ENCODE results near the gene GOSR2.
A peak's percentile ranks its signal among the peaks of the same experiment; 100 is the strongest.

Gene GOSR2

DNA sequence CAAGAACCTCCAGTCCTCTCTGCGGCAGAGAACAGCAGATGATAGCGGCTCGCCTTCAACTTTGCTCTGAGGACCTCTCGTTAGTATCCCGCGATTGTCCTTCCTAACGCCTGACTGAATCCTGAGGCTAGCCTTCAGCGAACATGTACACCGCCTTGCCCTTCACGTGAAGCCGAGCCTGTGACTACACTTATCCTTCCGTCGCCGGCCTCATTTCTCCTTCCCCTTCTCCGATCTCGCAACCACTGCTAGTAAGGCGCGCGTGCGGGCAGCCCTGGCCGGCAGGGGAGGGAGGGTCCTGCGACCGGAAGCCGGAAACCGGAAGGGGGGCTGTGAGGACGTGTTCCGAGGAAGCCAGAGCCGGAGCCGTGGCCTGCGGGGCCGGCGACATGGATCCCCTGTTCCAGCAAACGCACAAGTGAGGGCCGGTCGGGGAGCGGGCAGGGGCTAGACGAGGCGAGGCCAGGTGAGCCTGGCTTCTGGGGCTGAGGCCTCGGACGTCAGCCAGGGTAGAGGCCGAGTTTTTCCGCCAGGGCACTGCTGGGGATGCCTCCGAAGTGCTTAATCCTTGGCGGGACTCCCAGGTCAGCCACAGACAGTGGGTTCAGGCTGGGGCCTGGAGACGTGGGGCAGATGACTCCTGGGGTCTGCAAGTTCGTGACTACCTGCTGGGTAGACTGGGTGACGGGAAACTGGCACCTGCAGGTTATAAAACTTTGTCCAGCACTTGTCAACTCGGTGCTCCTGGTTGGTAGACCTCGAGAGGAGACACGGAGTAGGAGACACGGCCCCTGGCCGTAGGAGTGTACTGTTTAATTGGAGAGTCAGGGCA, at the start of gene GOSR2:
GOSR2 (plus strand) TSS at position 357 of the 832 bp plus-strand sequence; CDS start at position 390, 33 bp downstream.
- DNase-seq (ENCODE audit: low spot score), result peak; percentile 92
- TF ChIP-seq, protein P1, sequence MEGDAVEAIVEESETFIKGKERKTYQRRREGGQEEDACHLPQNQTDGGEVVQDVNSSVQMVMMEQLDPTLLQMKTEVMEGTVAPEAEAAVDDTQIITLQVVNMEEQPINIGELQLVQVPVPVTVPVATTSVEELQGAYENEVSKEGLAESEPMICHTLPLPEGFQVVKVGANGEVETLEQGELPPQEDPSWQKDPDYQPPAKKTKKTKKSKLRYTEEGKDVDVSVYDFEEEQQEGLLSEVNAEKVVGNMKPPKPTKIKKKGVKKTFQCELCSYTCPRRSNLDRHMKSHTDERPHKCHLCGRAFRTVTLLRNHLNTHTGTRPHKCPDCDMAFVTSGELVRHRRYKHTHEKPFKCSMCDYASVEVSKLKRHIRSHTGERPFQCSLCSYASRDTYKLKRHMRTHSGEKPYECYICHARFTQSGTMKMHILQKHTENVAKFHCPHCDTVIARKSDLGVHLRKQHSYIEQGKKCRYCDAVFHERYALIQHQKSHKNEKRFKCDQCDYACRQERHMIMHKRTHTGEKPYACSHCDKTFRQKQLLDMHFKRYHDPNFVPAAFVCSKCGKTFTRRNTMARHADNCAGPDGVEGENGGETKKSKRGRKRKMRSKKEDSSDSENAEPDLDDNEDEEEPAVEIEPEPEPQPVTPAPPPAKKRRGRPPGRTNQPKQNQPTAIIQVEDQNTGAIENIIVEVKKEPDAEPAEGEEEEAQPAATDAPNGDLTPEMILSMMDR (IDR thresholded peaks at IDR 0.05; ENCODE audit: extremely low read depth, insufficient read depth, missing control alignments), result no peak

DNA sequence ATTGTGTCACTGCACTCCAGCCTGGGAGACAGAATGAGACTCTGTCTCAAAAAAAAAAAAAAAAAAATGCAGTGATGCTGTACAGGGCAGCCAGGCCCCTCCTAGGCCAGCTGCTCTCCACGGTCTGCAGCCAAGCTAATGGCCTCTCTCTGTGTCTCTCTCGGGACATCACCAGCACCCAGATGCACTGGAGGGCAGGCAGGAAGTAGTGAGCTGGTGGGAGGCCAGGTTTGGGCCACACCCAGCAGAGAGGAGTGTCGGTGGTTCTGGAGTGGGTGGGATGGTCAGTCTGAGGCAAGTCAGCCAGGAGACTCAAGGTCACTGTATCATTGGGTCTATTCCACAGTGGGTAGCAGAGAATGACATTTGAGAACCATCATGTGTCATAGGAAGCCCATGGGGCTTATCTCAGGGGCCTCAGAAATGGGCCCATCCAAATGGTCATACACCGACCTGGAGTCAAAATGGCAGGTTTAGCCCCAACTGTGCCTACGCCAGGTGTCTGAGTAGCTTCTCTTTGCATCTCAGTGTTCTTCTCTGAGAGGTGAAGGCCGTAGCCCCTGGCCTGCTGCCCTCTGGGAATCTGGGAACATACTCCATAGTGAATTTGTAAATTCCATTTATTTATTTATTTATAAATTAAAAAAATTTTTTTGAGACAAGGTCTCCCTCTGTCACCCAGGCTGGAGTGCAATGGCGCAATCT, 48.9 kb upstream of the GOSR2 start:
- in situ Hi-C loops (cut with MboI; ENCODE audit: low pct_unique_long_range_greater_than_20kb, low sequenced_read_pairs, unreplicated experiment), result no loop called here
- DNase-seq (ENCODE audit: low spot score), result no peak
- TF ChIP-seq, protein P1 (IDR thresholded peaks at IDR 0.05; ENCODE audit: extremely low read depth, insufficient read depth, missing control alignments), result no peak

More for the DNA sequence above, at the start of gene GOSR2:
- in situ Hi-C loops (cut with MboI; ENCODE audit: low pct_unique_long_range_greater_than_20kb, low sequenced_read_pairs, unreplicated experiment), result no loop called here

DNA sequence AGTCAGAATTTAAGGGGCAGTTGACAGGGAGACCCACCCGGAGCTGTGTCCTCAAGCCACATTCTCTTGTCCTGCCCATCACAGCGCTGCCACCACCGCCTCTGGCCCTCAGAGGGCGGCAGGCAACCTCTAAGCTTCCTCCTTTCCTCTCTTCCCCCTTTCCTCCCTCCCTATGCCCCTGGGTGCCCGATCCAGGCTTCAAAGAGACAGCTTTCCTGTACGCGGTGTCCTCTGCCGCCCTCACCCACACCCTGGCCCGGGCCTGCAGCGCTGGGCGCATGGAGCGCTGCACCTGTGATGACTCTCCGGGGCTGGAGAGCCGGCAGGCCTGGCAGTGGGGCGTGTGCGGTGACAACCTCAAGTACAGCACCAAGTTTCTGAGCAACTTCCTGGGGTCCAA, 48.1 kb upstream of the GOSR2 start:
- in situ Hi-C loops (cut with MboI; ENCODE audit: low pct_unique_long_range_greater_than_20kb, low sequenced_read_pairs, unreplicated experiment), result loop anchor here (25.0 kb wide), 1 partner anchor 88 kb away; no protein-coding TSS in a partner anchor
- DNase-seq (ENCODE audit: low spot score), result no peak
- TF ChIP-seq, protein P1 (IDR thresholded peaks at IDR 0.05; ENCODE audit: extremely low read depth, insufficient read depth, missing control alignments), result no peak

DNA sequence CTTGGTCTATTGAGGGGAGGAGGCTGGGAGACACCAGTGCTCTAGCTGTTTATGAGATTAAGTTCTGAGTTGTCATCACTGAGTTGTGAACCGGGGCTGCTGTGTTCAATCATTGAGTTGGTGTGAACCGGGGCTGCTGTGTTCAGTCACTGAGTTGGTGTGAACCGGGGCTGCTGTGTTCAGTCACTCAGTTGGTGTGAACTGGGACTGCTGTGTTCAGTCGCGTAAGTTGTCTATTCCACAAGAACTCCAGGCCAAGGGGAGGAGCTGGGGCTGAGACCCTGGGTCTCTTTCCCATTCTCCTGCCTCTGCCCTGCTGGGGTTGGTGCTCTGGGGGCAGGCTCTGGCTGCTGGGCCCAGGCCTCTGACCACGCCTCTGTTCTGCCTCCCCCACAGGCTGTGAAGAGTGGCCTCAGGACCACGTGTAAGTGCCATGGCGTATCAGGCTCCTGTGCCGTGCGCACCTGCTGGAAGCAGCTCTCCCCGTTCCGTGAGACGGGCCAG, 47.1 kb upstream of the GOSR2 start:
- in situ Hi-C loops (cut with MboI; ENCODE audit: low pct_unique_long_range_greater_than_20kb, low sequenced_read_pairs, unreplicated experiment), result loop anchor here (25.0 kb wide), 1 partner anchor 89 kb away; no protein-coding TSS in a partner anchor
- DNase-seq (ENCODE audit: low spot score), result no peak
- TF ChIP-seq, protein P1 (IDR thresholded peaks at IDR 0.05; ENCODE audit: extremely low read depth, insufficient read depth, missing control alignments), result no peak

DNA sequence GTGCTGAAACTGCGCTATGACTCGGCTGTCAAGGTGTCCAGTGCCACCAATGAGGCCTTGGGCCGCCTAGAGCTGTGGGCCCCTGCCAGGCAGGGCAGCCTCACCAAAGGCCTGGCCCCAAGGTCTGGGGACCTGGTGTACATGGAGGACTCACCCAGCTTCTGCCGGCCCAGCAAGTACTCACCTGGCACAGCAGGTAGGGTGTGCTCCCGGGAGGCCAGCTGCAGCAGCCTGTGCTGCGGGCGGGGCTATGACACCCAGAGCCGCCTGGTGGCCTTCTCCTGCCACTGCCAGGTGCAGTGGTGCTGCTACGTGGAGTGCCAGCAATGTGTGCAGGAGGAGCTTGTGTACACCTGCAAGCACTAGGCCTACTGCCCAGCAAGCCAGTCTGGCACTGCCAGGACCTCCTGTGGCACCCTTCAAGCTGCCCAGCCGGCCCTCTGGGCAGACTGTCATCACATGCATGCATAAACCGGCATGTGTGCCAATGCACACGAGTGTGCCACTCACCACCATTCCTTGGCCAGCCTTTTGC, 46.5 kb upstream of the GOSR2 start:
- TF ChIP-seq, protein P1 (IDR thresholded peaks at IDR 0.05; ENCODE audit: extremely low read depth, insufficient read depth, missing control alignments), result peak; percentile 36
- no peak for DNase-seq (ENCODE audit: low spot score)
- in situ Hi-C loops (cut with MboI; ENCODE audit: low pct_unique_long_range_greater_than_20kb, low sequenced_read_pairs, unreplicated experiment), result loop anchor here (25.0 kb wide), 1 partner anchor 89 kb away; no protein-coding TSS in a partner anchor

DNA sequence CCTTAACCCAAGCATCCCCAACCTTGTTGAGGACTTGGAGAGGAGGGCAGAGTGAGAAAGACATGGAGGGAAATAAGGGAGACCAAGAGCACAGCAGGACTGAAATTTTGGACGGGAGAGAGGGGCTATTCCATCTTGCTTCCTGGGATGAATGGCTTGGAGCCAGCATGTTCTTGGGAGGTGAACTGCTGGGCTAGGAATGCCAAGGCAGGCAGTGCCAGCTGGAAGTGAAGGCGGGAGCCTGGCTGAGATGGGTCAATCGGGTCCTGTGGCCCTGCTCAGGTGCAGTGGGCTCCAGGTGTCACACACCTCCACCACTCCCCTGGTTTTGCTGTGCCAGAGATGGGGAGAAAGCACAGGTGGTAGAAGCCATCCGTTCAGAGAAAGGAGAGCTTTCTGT, 46.0 kb upstream of the GOSR2 start:
- in situ Hi-C loops (cut with MboI; ENCODE audit: low pct_unique_long_range_greater_than_20kb, low sequenced_read_pairs, unreplicated experiment), result loop anchor here (25.0 kb wide), 1 partner anchor 90 kb away; no protein-coding TSS in a partner anchor
- TF ChIP-seq, protein P1 (IDR thresholded peaks at IDR 0.05; ENCODE audit: extremely low read depth, insufficient read depth, missing control alignments), result no peak
- no peak for DNase-seq (ENCODE audit: low spot score)

All from GM13977 (cell line).